ENCODE measurements around the gene MARCHF10. TPM values are rescaled to one million over a fixed set of nuclear protein-coding genes. Genes with fewer than 3 reads are reported as not detected.
A peak's percentile ranks its signal among the peaks of the same experiment; 100 is the strongest.

MARCHF10 gene
- polyA plus RNA-seq, 1 experiment: 0.14 TPM

DNA sequence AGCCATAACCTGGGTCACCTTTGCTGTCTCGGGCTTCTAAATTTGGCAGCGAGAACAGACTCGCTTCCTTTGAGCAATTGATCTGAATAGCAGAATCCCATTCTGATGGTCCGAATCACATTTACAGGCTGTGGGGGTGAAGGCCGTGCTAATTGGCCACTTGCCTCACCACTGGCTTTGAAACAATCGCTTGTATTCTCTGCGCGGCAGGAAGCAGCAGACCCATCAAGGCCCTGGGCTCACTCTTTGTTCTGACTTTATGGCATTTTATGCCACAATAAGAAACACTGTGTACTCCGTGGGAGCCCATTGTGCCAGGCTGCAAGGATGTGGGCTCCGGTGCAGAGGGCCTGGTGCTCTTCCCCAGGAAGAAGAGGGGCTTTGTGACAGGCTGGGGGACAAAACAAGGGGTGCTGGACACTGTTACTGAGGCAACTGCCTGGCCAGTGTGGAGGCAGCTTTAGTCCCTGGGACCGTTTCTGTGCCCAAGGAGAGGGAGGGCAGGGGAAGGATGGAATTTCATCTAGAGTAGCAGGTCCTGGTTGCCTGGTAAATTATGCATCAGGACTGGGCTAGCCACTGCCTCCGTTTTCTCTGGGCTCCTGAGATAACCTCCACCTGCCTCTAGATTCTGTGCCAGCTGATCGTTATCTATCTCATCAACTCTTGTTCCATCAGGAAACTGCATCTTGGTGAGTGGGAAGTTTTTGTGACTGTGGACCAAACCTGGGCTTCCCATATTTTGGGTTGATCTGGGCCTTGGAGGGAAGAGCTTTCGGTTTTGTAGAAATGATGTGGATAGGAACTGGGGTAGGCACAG lies 102.1 kb downstream of the MARCHF10 start:
- no peaks in the 10 kb centered on the region for H3K27me3 ChIP-seq (ENCODE audit: control insufficient read depth, insufficient read depth, low read length)
- H3K9me3 ChIP-seq (ENCODE audit: control insufficient read depth, insufficient read depth, low read length): peaks cover 22% of the 10 kb centered on the region
- TF ChIP-seq CTCF (IDR thresholded peaks at IDR 0.05; ENCODE audit: low read depth, low read length): no peak
- no peak overlapping the region for H3K27ac ChIP-seq (ENCODE audit: low read depth, low read length)
- ChIA-PET CTCF (interaction anchor here (1.3 to 1.8 kb wide), 2 partner anchors 262 to 701 kb away, joined by 4 to 6 read pairs; no protein-coding TSS in a partner anchor), POLR2A (interaction anchor here (0.8 kb wide), 1 partner anchor 119 kb away, joined by 3 read pairs; no protein-coding TSS in a partner anchor)
- DNase-seq (ENCODE audit: low read depth, low spot score): no peak
- peak overlapping the region; percentile 39 for H3K4me3 ChIP-seq (ENCODE audit: low read depth, low read length)

DNA sequence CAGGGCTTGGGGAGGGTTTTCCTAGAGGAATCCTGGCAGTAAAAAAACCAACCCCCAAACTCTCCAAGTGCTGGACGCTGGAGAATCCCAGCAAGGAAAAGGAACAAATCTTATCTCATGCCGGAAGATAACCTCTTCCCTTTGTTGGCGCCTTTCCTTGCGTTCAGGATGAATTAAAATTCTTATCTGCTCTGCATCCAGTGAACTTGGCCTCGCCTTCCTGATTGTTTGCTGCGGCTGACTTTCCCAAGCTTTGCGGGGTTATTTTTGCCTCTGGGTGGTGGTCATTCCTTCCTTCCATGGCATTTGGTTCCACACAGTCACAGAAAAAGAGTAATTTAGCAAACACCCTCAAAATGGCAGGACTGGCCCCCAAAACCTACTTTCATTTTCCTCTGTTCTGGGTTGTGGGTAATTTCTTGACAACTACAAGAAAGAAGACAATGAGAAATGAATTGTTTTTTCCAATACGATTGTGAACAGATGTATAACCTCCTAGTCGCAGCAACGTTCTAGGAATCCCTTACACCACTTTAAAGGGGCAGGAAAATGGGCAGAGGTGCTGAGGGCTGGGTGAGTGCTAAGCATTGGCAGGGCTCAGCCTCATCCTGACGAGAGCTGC lies 102.8 kb downstream of the MARCHF10 start:
- no peak for DNase-seq (ENCODE audit: low read depth, low spot score)
- peak overlapping the region; percentile 47 for H3K27ac ChIP-seq (ENCODE audit: low read depth, low read length)

GRCh38 chr17:62704381-62704971 lies 103.6 kb downstream of the MARCHF10 start:
- POLR2A ChIA-PET: no interaction called here
- Histone ChIP-seq H3K9me3 (ENCODE audit: control insufficient read depth, insufficient read depth, low read length) (peaks cover 20% of the 10 kb centered on the region), H3K27me3 (ENCODE audit: control insufficient read depth, insufficient read depth, low read length) (no peaks in the 10 kb centered on the region), H3K27ac (ENCODE audit: low read depth, low read length) (peak overlapping the region; percentile 47), H3K4me3 (ENCODE audit: low read depth, low read length) (peak overlapping the region; percentile 63)
- CTCF ChIA-PET: interaction anchor here (1.1 to 1.8 kb wide), 4 partner anchors 152 to 703 kb away, joined by 3 to 6 read pairs (median 4); no protein-coding TSS in a partner anchor
- DNase-seq (ENCODE audit: low read depth, low spot score): no peak
- TF ChIP-seq CTCF (IDR thresholded peaks at IDR 0.05; ENCODE audit: low read depth, low read length): no peak

More for the DNA sequence above, 102.8 kb downstream of the MARCHF10 start:
- no peak for TF ChIP-seq CTCF (IDR thresholded peaks at IDR 0.05; ENCODE audit: low read depth, low read length)
- POLR2A ChIA-PET: interaction anchor here (0.8 kb wide), 1 partner anchor 120 kb away, joined by 3 read pairs; no protein-coding TSS in a partner anchor
- Histone ChIP-seq H3K4me3 (ENCODE audit: low read depth, low read length) (peak overlapping the region; percentile 63), H3K27me3 (ENCODE audit: control insufficient read depth, insufficient read depth, low read length) (no peaks in the 10 kb centered on the region), H3K9me3 (ENCODE audit: control insufficient read depth, insufficient read depth, low read length) (peaks cover 22% of the 10 kb centered on the region)
- CTCF ChIA-PET: interaction anchor here (1.1 to 1.8 kb wide), 5 partner anchors 152 to 702 kb away, joined by 3 to 6 read pairs (median 4); no protein-coding TSS in a partner anchor

DNA sequence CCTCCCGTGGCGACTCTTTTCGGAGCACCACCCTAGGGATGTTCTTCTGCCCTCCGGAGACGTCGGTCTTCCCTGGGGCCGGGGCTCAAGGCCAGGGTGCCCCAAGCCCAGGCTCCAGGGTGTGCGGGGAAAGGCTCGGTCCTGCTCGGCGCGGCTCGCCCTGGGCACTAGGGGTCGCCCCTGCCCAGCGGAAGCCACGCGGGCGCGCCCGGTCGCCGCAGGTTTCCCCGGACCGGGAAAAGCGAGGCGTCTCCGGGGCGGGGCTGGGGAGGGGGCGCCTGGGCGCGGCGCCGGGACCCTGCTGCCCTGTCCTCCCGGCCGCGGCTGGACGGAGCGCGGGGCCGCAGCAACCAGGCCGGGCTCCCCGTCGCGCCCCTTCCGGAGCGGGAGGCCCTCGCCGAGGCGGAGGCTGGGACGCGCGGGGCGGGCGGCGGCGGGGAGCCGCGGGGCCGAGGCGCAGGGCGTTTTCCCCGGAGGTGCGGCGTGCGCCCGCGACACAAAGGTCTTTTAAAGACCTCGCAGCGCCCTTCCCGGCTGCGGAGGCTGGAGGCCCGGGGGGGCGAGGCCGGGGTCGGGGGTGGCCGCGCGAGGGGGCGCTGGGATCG lies 104.2 kb downstream of the MARCHF10 start:
- Histone ChIP-seq H3K9me3 (ENCODE audit: control insufficient read depth, insufficient read depth, low read length) (peaks cover 15% of the 10 kb centered on the region), H3K27me3 (ENCODE audit: control insufficient read depth, insufficient read depth, low read length) (no peaks in the 10 kb centered on the region), H3K27ac (ENCODE audit: low read depth, low read length) (no peak overlapping the region), H3K4me3 (ENCODE audit: low read depth, low read length) (peak overlapping the region; percentile 63)
- ChIA-PET CTCF (interaction anchor here (1.1 kb wide), 2 partner anchors 151 to 703 kb away, joined by 3 read pairs; no protein-coding TSS in a partner anchor), POLR2A (no interaction called here)
- DNase-seq (ENCODE audit: low read depth, low spot score): no peak
- TF ChIP-seq CTCF (IDR thresholded peaks at IDR 0.05; ENCODE audit: low read depth, low read length): peak; percentile 74
